A673 (cell line): ENCODE results near the gene TDRD5. TPM values are rescaled to one million over a fixed set of nuclear protein-coding genes. Genes with fewer than 3 reads are reported as not detected.

Experiments
- BruUV-seq: library from RNA; stranded (reverse); fragments of 400-500 nt; replicated peaks from 2 replicates; lab custom pipeline; 2021; lab: Mats Ljungman, UMichigan
- CTCF ChIA-PET: fragments of 300-600 bp; sonication (Branson Sonifier 250); formaldehyde crosslinking; loops from one replicate; lab custom pipeline; 2022; ENCODE audit warnings: antibody characterized with exemption; lab: Charles Lee
- POLR2A ChIA-PET: fragments of 300-600 bp; sonication (Branson Sonifier 250); formaldehyde crosslinking; loops from one replicate; lab custom pipeline; 2022; ENCODE audit warnings: antibody characterized with exemption; ENCODE audit not compliant: low non-redundant PET; lab: Charles Lee
- DNase-seq: peaks from one replicate; pipeline ENCODE4 v3.0.0-alpha.2; 2015; ENCODE audit warnings: low spot score
- H3K27ac ChIP-seq: fragments of 200-600 bp; sonication (generic); 2 replicates; pipeline ENCODE4 v1.5.1; 2016; ENCODE audit warnings: mixed run types, low read depth, mild to moderate bottlenecking, mixed read lengths, antibody characterized with exemption, low read length; ENCODE audit not compliant: poor library complexity, severe bottlenecking
- H3K27me3 ChIP-seq: fragments of 200-600 bp; sonication (generic); replicated peaks from 2 replicates; pipeline ENCODE4 v1.6.1; 2017; ENCODE audit warnings: mixed run types, low read depth, mild to moderate bottlenecking, mixed read lengths, antibody characterized with exemption, low read length; ENCODE audit not compliant: insufficient read depth, poor library complexity
- H3K36me3 ChIP-seq: fragments of 200-600 bp; sonication (generic); 2 replicates; pipeline ENCODE4 v1.6.1; 2016; ENCODE audit warnings: mixed run types, mild to moderate bottlenecking, mixed read lengths, antibody characterized with exemption, low read length; ENCODE audit not compliant: insufficient read depth, poor library complexity, severe bottlenecking
- H3K4me1 ChIP-seq: fragments of 200-600 bp; sonication (generic); 2 replicates; pipeline ENCODE4 v1.6.1; 2017; ENCODE audit warnings: mixed run types, mild to moderate bottlenecking, mixed read lengths, antibody characterized with exemption, low read length; ENCODE audit not compliant: insufficient read depth, poor library complexity, severe bottlenecking
- H3K4me3 ChIP-seq: fragments of 200-600 bp; sonication (generic); 2 replicates; pipeline ENCODE4 v1.5.1; 2016; ENCODE audit warnings: low read depth, mixed run types, mild to moderate bottlenecking, mixed read lengths, low read length; ENCODE audit not compliant: poor library complexity, severe bottlenecking
- H3K9me3 ChIP-seq: fragments of 200-600 bp; sonication (generic); 2 replicates; pipeline ENCODE4 v1.6.1; 2016; ENCODE audit warnings: mixed run types, low read depth, mild to moderate bottlenecking, mixed read lengths, antibody characterized with exemption, low read length; ENCODE audit not compliant: poor library complexity, severe bottlenecking
- CTCF ChIP-seq: fragments of 300-800, 200-600 bp; sonication (generic); conservative IDR thresholded peaks from 2 replicates; pipeline ENCODE4 v1.5.1; 2017; ENCODE audit warnings: low read depth, mild to moderate bottlenecking, antibody characterized with exemption, low read length, moderate library complexity, mixed read lengths
- EZH2 ChIP-seq: fragments of 200-600 bp; sonication (generic); IDR thresholded peaks from 2 replicates; pipeline ENCODE4 v1.6.1; 2017; ENCODE audit warnings: borderline replicate concordance, low read depth, mild to moderate bottlenecking, mixed read lengths, antibody characterized with exemption, low read length; ENCODE audit not compliant: poor library complexity, severe bottlenecking
- intact Hi-C: fragments of 100-400 bp; cut with micrococcal nuclease; formaldehyde crosslinking; loops from one replicate; pipeline ENCODE4 v1.10.0; 2022; ENCODE audit not compliant: unreplicated experiment
- total RNA-seq: library from RNA; stranded (reverse); gene quantifications from 2 replicates; pipeline ENCODE4 v1.2.3, GENCODE V29; 2021

TDRD5 gene
- total RNA-seq, 1 experiment from 2014 or later, result not detected

GRCh38 chr1:179554427-179554826 is 37.2 kb upstream of the TDRD5 start:
- Histone ChIP-seq H3K27me3 (no peaks in the 10 kb centered on the region), H3K4me1 (no peaks in the 10 kb centered on the region), H3K36me3 (no peaks in the 10 kb centered on the region), H3K27ac (no peak overlapping the region), H3K4me3 (no peak overlapping the region), H3K9me3 (no peaks in the 10 kb centered on the region)
- no peak for DNase-seq
- no peak for TF ChIP-seq CTCF
- no peak for TF ChIP-seq EZH2
- ChIA-PET POLR2A (no interaction called here), CTCF (no interaction called here)
- BruUV-seq, result no TSS peak
- intact Hi-C loops, result no loop called here

- intact Hi-C loops, result no loop called here
- no TSS peak for BruUV-seq
- H3K27ac ChIP-seq, result no peak overlapping the region
- H3K4me1 ChIP-seq, result no peaks in the 10 kb centered on the region
- CTCF ChIA-PET, result no interaction called here
- H3K9me3 ChIP-seq, result no peaks in the 10 kb centered on the region
- TF ChIP-seq EZH2, result no peak
- TF ChIP-seq CTCF, result no peak
- H3K36me3 ChIP-seq, result no peaks in the 10 kb centered on the region
- POLR2A ChIA-PET, result no interaction called here
- no peak for DNase-seq
- peaks cover 5% of the 10 kb centered on the region for H3K27me3 ChIP-seq
- H3K4me3 ChIP-seq, result no peak overlapping the region
These were observed 33.6 kb upstream of the TDRD5 start for GRCh38 chr1:179558078-179558477.

GRCh38 chr1:179575497-179576314 is 15.9 kb upstream of the TDRD5 start, which contains the start of gene NPHS2:
Gene NPHS2, minus strand, starts transcription at chr1:179575948. Its CDS starts 84 bp downstream, at chr1:179575864.
- ChIA-PET CTCF (no interaction called here), POLR2A (no interaction called here)
- intact Hi-C loops, result no loop called here
- DNase-seq, result no peak
- no peaks in the 10 kb centered on the region for H3K4me1 ChIP-seq
- no peak for TF ChIP-seq CTCF
- TF ChIP-seq EZH2, result peak; percentile 90
- no TSS peak for BruUV-seq
- no peak within 1 kb of the TSS for H3K27ac ChIP-seq
- H3K9me3 ChIP-seq, result no peaks in the 10 kb centered on the region
- H3K36me3 ChIP-seq, result no peaks in the 10 kb centered on the region
- H3K4me3 ChIP-seq, result no peak within 1 kb of the TSS
- H3K27me3 ChIP-seq, result peaks cover 76% of the 10 kb centered on the region
